Measurements from ENCODE around the gene EVA1B. TPM values are rescaled to one million over a fixed set of nuclear protein-coding genes. Genes with fewer than 3 reads are reported as not detected.

The EVA1B gene
- total RNA-seq, 1 donor from 2014 or later, result 1.5 TPM

- Mint-ChIP-seq H3K27me3 (ENCODE audit: unreplicated experiment) (peaks cover 6% of the 10 kb centered on the region), H3K36me3 (ENCODE audit: unreplicated experiment) (no peaks in the 10 kb centered on the region), H3K27ac (ENCODE audit: unreplicated experiment) (no peak overlapping the region), H3K9me3 (ENCODE audit: unreplicated experiment) (peaks cover 7% of the 10 kb centered on the region), H3K4me3 (ENCODE audit: unreplicated experiment) (no peak overlapping the region), H3K4me1 (ENCODE audit: low read depth, unreplicated experiment) (peaks cover 20% of the 10 kb centered on the region)
- peak; percentile 22 for TF ChIP-seq CTCF (IDR thresholded peaks at IDR 0.05; ENCODE audit: partially characterized antibody, unreplicated experiment)
- DNase-seq, result peak; percentile 41
Observed at GRCh38 chr1:36342426-36343185, 19.2 kb upstream of the EVA1B start.

GRCh38 chr1:36341626-36342320, 18.3 kb upstream of the EVA1B start:
- no peaks in the 10 kb centered on the region for H3K36me3 Mint-ChIP-seq (ENCODE audit: unreplicated experiment)
- peaks cover 13% of the 10 kb centered on the region for H3K4me1 Mint-ChIP-seq (ENCODE audit: low read depth, unreplicated experiment)
- H3K27ac Mint-ChIP-seq (ENCODE audit: unreplicated experiment), result no peak overlapping the region
- H3K4me3 Mint-ChIP-seq (ENCODE audit: unreplicated experiment), result no peak overlapping the region
- DNase-seq, result no peak
- H3K27me3 Mint-ChIP-seq (ENCODE audit: unreplicated experiment), result peaks cover 8% of the 10 kb centered on the region
- H3K9me3 Mint-ChIP-seq (ENCODE audit: unreplicated experiment), result peaks cover 7% of the 10 kb centered on the region
- TF ChIP-seq CTCF (IDR thresholded peaks at IDR 0.05; ENCODE audit: partially characterized antibody, unreplicated experiment), result no peak

DNA sequence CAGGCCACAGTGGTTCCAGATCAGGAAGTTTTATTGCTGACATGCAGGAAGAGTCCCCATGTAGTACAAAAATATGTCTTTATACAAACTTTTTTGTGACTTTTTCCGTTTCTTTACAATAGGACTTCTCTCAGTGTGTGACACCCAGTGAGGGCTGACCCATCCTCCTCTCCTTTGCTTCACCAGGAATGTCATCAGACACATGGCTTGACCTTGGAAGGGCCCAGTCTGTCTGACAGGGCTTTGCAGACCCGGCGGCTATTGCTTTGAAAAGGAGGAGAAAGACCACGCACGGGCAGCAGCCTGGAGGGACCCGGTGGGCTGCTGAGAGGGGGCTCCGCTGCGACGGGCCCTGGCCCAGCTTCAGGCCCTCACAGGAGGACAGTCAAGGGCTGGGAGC, 16.2 kb upstream of the EVA1B start:
- DNase-seq, result no peak
- Mint-ChIP-seq H3K27me3 (ENCODE audit: unreplicated experiment) (peaks cover 10% of the 10 kb centered on the region), H3K36me3 (ENCODE audit: unreplicated experiment) (no peaks in the 10 kb centered on the region), H3K9me3 (ENCODE audit: unreplicated experiment) (peaks cover 4% of the 10 kb centered on the region), H3K27ac (ENCODE audit: unreplicated experiment) (no peak overlapping the region), H3K4me1 (ENCODE audit: low read depth, unreplicated experiment) (peaks cover 4% of the 10 kb centered on the region), H3K4me3 (ENCODE audit: unreplicated experiment) (no peak overlapping the region)
- TF ChIP-seq CTCF (IDR thresholded peaks at IDR 0.05; ENCODE audit: partially characterized antibody, unreplicated experiment), result no peak

DNA sequence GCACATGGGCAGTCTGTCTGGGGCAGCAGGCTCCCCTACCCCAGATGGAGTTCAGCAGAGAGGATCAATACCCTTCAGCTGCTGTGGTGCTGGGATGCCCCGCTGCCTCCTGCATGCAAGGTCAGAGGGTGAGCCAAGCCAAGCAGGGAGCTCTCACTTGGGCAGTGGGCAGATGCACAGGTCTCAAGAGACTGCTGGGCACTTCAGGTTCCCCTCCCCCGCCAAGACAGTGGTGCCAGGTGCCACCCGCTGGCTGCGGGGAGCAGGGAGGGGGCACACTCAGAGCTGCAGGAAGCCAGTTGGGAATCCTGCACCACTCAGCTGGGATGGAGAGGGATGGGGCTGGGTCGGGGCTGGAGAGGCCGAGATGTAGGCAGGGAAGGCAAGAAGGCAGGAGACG, 15.8 kb upstream of the EVA1B start:
- Mint-ChIP-seq H3K27ac (ENCODE audit: unreplicated experiment) (no peak overlapping the region), H3K4me1 (ENCODE audit: low read depth, unreplicated experiment) (no peaks in the 10 kb centered on the region), H3K4me3 (ENCODE audit: unreplicated experiment) (no peak overlapping the region), H3K36me3 (ENCODE audit: unreplicated experiment) (no peaks in the 10 kb centered on the region), H3K27me3 (ENCODE audit: unreplicated experiment) (peaks cover 9% of the 10 kb centered on the region), H3K9me3 (ENCODE audit: unreplicated experiment) (peaks cover under 1% of the 10 kb centered on the region)
- DNase-seq, result peak; percentile 43
- no peak for TF ChIP-seq CTCF (IDR thresholded peaks at IDR 0.05; ENCODE audit: partially characterized antibody, unreplicated experiment)

DNA sequence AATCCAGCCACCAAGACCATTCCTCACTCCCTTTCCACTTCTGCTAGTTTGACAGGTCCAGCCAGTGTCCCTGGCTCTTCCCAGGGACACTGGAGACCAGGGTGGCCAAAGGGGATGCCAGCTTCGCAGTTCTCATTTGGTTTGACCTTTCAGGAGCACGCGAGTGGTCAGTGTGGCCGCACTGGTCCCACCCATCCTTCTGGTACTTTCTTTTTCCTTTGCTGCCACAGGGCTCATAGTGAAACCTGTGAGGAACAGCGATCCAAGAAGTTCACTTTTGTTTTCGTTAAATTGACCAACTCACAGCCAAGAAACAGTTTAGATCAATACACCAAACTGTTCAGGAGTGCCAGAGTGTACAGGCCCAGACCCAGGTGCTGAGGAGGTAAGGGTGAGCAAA, 14.4 kb upstream of the EVA1B start:
- DNase-seq, result no peak
- H3K9me3 Mint-ChIP-seq (ENCODE audit: unreplicated experiment), result no peaks in the 10 kb centered on the region
- H3K36me3 Mint-ChIP-seq (ENCODE audit: unreplicated experiment), result no peaks in the 10 kb centered on the region
- H3K27ac Mint-ChIP-seq (ENCODE audit: unreplicated experiment), result no peak overlapping the region
- no peaks in the 10 kb centered on the region for H3K4me1 Mint-ChIP-seq (ENCODE audit: low read depth, unreplicated experiment)
- no peak overlapping the region for H3K4me3 Mint-ChIP-seq (ENCODE audit: unreplicated experiment)
- peaks cover 9% of the 10 kb centered on the region for H3K27me3 Mint-ChIP-seq (ENCODE audit: unreplicated experiment)
- TF ChIP-seq CTCF (IDR thresholded peaks at IDR 0.05; ENCODE audit: partially characterized antibody, unreplicated experiment), result no peak

Measured in glutamatergic neuron (in vitro differentiated cells).